ENCODE measurements around the gene COL4A2. TPM values are rescaled to one million over a fixed set of nuclear protein-coding genes. Genes with fewer than 3 reads are reported as not detected.
"Not testable (repeated sequence)": the region's sequence is repeated elsewhere in the genome, so short reads cannot be mapped to it uniquely, and the experiment has no call there.

The COL4A2 gene
- total RNA-seq, 2 donors from 2014 or later, result not detected

DNA sequence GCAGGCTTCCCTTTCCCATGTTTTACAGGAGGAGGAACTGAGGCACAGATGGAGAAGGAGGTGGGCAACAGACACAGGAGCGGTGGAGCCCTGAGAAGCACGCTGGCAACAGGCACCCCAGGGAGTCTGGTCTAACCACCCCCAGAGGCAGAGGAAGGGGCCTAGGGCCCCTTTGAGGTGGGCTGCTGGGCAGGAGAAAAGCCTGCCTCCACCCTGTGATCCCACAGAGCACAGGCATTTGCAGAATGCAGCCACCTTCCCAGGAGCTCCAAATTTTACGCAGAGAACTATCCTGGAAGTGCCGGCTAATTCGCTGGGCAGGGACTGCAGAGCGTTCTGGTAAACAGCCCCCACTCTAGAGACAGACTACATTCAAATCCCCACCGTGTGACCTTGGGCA is 224.0 kb downstream of the COL4A2 start:
- no peaks in the 10 kb centered on the region for H3K27me3 Mint-ChIP-seq (ENCODE audit: low read depth)
- H3K9me3 Mint-ChIP-seq, result no peaks in the 10 kb centered on the region
- ATAC-seq (replicated peaks in 1 of 2) (no peak), DNase-seq (no peak)
- H3K4me1 Mint-ChIP-seq (ENCODE audit: low read depth), result peaks cover 1% of the 10 kb centered on the region
- no peak overlapping the region for H3K27ac Mint-ChIP-seq
- H3K36me3 Mint-ChIP-seq (ENCODE audit: insufficient read depth in 2 of 2), result no peaks in the 10 kb centered on the region
- H3K4me3 Mint-ChIP-seq, result no peak overlapping the region

GRCh38 chr13:110531671-110532083 is 224.6 kb downstream of the COL4A2 start:
- DNase-seq (no peak), ATAC-seq (replicated peaks in 1 of 2) (no peak)
- no peak overlapping the region for H3K4me3 Mint-ChIP-seq
- no peaks in the 10 kb centered on the region for H3K4me1 Mint-ChIP-seq (ENCODE audit: low read depth)
- H3K27me3 Mint-ChIP-seq (ENCODE audit: low read depth), result no peaks in the 10 kb centered on the region
- no peaks in the 10 kb centered on the region for H3K9me3 Mint-ChIP-seq
- H3K36me3 Mint-ChIP-seq (ENCODE audit: insufficient read depth in 2 of 2), result no peaks in the 10 kb centered on the region
- H3K27ac Mint-ChIP-seq, result no peak overlapping the region

DNA sequence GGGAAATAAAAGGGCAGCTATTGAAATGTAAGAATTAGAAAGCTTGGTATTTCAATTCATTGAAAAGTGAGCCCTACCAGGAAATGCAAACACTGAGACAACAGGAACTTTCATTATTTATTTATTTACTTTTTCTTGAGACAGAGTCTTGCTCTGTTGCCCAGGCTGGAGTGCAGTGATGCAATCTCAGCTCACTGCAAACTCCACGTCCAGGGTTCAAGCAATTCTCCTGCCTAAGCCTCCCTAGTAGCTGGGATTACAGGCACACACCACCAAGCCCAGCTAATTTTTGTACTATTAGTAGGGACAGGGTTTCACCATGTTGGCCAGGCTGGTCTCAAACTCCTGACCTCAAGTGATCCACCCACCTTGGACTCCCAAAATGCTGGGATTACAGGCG is 225.2 kb downstream of the COL4A2 start:
- not testable (repeated sequence) for ATAC-seq (replicated peaks in 1 of 2); H3K4me3 Mint-ChIP-seq; H3K27ac Mint-ChIP-seq; H3K36me3 Mint-ChIP-seq (ENCODE audit: insufficient read depth in 2 of 2); H3K4me1 Mint-ChIP-seq (ENCODE audit: low read depth); H3K9me3 Mint-ChIP-seq; DNase-seq; H3K27me3 Mint-ChIP-seq (ENCODE audit: low read depth)

- Mint-ChIP-seq H3K4me3 (no peak overlapping the region), H3K9me3 (no peaks in the 10 kb centered on the region), H3K27ac (no peak overlapping the region), H3K36me3 (ENCODE audit: insufficient read depth in 2 of 2) (no peaks in the 10 kb centered on the region), H3K27me3 (ENCODE audit: low read depth) (no peaks in the 10 kb centered on the region), H3K4me1 (ENCODE audit: low read depth) (peaks cover 6% of the 10 kb centered on the region)
- no peak for DNase-seq
- no peak for ATAC-seq (replicated peaks in 1 of 2)
Measured at GRCh38 chr13:110533771-110534670, 226.9 kb downstream of the COL4A2 start.

DNA sequence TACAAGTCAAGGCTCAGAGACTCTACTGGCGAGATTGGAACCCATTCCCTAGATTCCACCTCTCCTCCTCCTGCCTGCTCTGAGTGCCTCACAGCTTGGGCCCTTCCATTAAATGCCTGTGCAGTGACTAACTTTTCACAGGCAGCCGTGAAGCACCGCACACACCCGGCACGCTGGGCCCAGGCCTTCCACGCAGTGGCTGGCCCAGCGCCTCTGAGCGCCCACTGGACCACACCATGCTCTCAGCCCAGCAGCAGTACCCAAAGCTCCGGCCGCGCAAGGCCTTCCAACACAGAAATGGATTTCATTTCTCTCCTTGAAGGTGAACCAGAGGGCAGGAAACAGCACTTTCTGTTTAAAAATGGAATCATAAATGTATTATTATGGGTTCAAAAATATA is 228.4 kb downstream of the COL4A2 start:
- Mint-ChIP-seq H3K27me3 (ENCODE audit: low read depth) (no peaks in the 10 kb centered on the region), H3K9me3 (no peaks in the 10 kb centered on the region), H3K4me1 (ENCODE audit: low read depth) (peaks cover 6% of the 10 kb centered on the region), H3K4me3 (no peak overlapping the region), H3K36me3 (ENCODE audit: insufficient read depth in 2 of 2) (no peaks in the 10 kb centered on the region), H3K27ac (no peak overlapping the region)
- no peak for ATAC-seq (replicated peaks in 1 of 2)
- DNase-seq, result no peak

- ATAC-seq (replicated peaks in 1 of 2), result no peak
- H3K36me3 Mint-ChIP-seq (ENCODE audit: insufficient read depth in 2 of 2), result no peaks in the 10 kb centered on the region
- H3K27ac Mint-ChIP-seq, result no peak overlapping the region
- no peaks in the 10 kb centered on the region for H3K9me3 Mint-ChIP-seq
- no peaks in the 10 kb centered on the region for H3K27me3 Mint-ChIP-seq (ENCODE audit: low read depth)
- H3K4me1 Mint-ChIP-seq (ENCODE audit: low read depth), result peaks cover 6% of the 10 kb centered on the region
- DNase-seq, result no peak
- H3K4me3 Mint-ChIP-seq, result no peak overlapping the region
Measured at GRCh38 chr13:110536006-110536693, 229.1 kb downstream of the COL4A2 start.

- H3K36me3 Mint-ChIP-seq (ENCODE audit: insufficient read depth in 2 of 2), result no peaks in the 10 kb centered on the region
- no peak for DNase-seq
- H3K27me3 Mint-ChIP-seq (ENCODE audit: low read depth), result no peaks in the 10 kb centered on the region
- no peak for ATAC-seq (replicated peaks in 1 of 2)
- no peak overlapping the region for H3K27ac Mint-ChIP-seq
- H3K9me3 Mint-ChIP-seq, result no peaks in the 10 kb centered on the region
- H3K4me1 Mint-ChIP-seq (ENCODE audit: low read depth), result peaks cover 6% of the 10 kb centered on the region
- H3K4me3 Mint-ChIP-seq, result no peak overlapping the region
Measured at GRCh38 chr13:110538632-110539031, 231.5 kb downstream of the COL4A2 start.

DNA sequence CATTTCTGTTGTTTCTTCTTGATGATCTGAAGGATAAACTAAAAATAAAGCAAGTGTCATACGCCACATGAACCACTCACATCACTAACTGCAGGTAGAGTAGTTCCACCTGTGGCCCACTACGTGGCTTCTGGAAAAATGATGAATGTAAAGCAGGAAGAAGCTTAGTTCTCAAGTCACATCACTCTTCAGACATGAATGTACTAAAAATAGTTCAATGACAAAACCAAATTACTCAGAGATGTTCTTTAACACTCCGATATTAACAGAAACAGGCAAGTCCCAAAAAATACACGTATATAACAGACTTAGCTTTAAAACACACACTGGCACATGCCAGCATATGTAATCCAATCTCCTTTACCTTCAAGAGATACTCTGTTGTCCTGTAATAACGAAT is 232.8 kb downstream of the COL4A2 start:
- Mint-ChIP-seq H3K4me1 (ENCODE audit: low read depth) (peaks cover 6% of the 10 kb centered on the region), H3K27ac (no peak overlapping the region), H3K4me3 (no peak overlapping the region), H3K36me3 (ENCODE audit: insufficient read depth in 2 of 2) (no peaks in the 10 kb centered on the region), H3K27me3 (ENCODE audit: low read depth) (no peaks in the 10 kb centered on the region), H3K9me3 (no peaks in the 10 kb centered on the region)
- ATAC-seq (replicated peaks in 1 of 2) (no peak), DNase-seq (no peak)

DNA sequence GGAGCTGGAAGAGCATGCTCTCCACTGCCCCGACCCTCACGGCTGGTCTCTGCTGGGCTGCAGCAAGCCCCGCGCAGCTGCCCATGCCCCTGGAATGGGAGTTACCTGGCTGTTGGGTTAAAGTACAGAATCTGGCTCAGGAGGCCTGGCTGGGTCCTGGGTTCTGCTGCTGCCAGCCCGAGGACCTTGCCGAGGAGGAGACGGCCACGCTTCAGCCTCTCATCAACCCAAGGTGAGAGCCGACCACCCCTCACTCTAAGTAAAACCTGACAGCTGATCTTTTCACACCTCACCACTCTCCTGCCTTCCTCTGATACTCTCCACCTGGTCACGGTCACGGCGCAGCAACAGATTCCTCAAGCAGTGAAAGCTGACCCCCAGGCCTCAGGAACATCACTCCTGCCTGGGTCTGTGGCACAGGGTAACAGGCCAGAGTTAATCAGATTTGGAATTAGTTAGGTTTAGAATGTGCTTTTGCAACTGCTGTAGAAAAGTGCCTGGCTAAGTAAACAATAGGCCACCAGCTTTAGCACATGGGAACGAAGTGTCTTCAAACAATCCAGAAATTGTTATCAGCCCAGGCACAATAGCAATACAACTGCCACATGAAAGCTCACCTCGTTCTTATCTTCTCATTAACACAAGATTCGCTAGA is 233.9 kb downstream of the COL4A2 start:
- no peak overlapping the region for H3K4me3 Mint-ChIP-seq
- H3K27ac Mint-ChIP-seq, result no peak overlapping the region
- no peaks in the 10 kb centered on the region for H3K9me3 Mint-ChIP-seq
- no peak for DNase-seq
- H3K27me3 Mint-ChIP-seq (ENCODE audit: low read depth), result no peaks in the 10 kb centered on the region
- H3K36me3 Mint-ChIP-seq (ENCODE audit: insufficient read depth in 2 of 2), result no peaks in the 10 kb centered on the region
- ATAC-seq (replicated peaks in 1 of 2), result no peak
- peaks cover 6% of the 10 kb centered on the region for H3K4me1 Mint-ChIP-seq (ENCODE audit: low read depth)

- Mint-ChIP-seq H3K27ac (no peak overlapping the region), H3K4me1 (ENCODE audit: low read depth) (peaks cover 6% of the 10 kb centered on the region), H3K36me3 (ENCODE audit: insufficient read depth in 2 of 2) (no peaks in the 10 kb centered on the region), H3K4me3 (no peak overlapping the region), H3K27me3 (ENCODE audit: low read depth) (no peaks in the 10 kb centered on the region), H3K9me3 (no peaks in the 10 kb centered on the region)
- DNase-seq (no peak), ATAC-seq (replicated peaks in 1 of 2) (no peak)
Measured at GRCh38 chr13:110541526-110541920, 234.4 kb downstream of the COL4A2 start.

- Mint-ChIP-seq H3K27me3 (ENCODE audit: low read depth) (no peaks in the 10 kb centered on the region), H3K4me1 (ENCODE audit: low read depth) (peaks cover 6% of the 10 kb centered on the region), H3K9me3 (no peaks in the 10 kb centered on the region), H3K36me3 (ENCODE audit: insufficient read depth in 2 of 2) (no peaks in the 10 kb centered on the region), H3K4me3 (no peak overlapping the region), H3K27ac (no peak overlapping the region)
- no peak for DNase-seq
- ATAC-seq (replicated peaks in 1 of 2), result no peak
Measured at GRCh38 chr13:110542169-110542796, 235.2 kb downstream of the COL4A2 start.

GRCh38 chr13:110546378-110546777 is 239.3 kb downstream of the COL4A2 start:
- ATAC-seq (replicated peaks in 1 of 2), result no peak
- no peaks in the 10 kb centered on the region for H3K27me3 Mint-ChIP-seq (ENCODE audit: low read depth)
- H3K9me3 Mint-ChIP-seq, result no peaks in the 10 kb centered on the region
- H3K27ac Mint-ChIP-seq, result no peak overlapping the region
- no peaks in the 10 kb centered on the region for H3K36me3 Mint-ChIP-seq (ENCODE audit: insufficient read depth in 2 of 2)
- H3K4me3 Mint-ChIP-seq, result no peak overlapping the region
- no peak for DNase-seq
- no peaks in the 10 kb centered on the region for H3K4me1 Mint-ChIP-seq (ENCODE audit: low read depth)

- H3K27me3 Mint-ChIP-seq (ENCODE audit: low read depth), result no peaks in the 10 kb centered on the region
- DNase-seq, result no peak
- no peaks in the 10 kb centered on the region for H3K4me1 Mint-ChIP-seq (ENCODE audit: low read depth)
- H3K4me3 Mint-ChIP-seq, result no peak overlapping the region
- no peak overlapping the region for H3K27ac Mint-ChIP-seq
- ATAC-seq (replicated peaks in 1 of 2), result no peak
- no peaks in the 10 kb centered on the region for H3K36me3 Mint-ChIP-seq (ENCODE audit: insufficient read depth in 2 of 2)
- no peaks in the 10 kb centered on the region for H3K9me3 Mint-ChIP-seq
Measured at GRCh38 chr13:110546926-110547325, 239.8 kb downstream of the COL4A2 start.

All from activated T-cell treated with anti-CD3 and anti-CD28 coated beads, Interleukin-2, amount 50 U/mL, for 72 hours (primary cell).